PC-9 (cell line): ENCODE results near the gene PRKG1. TPM values are rescaled to one million over a fixed set of nuclear protein-coding genes. Genes with fewer than 3 reads are reported as not detected.

Experiments
- BruUV-seq: library from RNA; stranded (reverse); fragments of 400-500 nt; replicated peaks from 2 replicates; lab custom pipeline; 2021; lab: Mats Ljungman, UMichigan
- CTCF ChIA-PET: fragments of 300-600 bp; sonication (Branson Sonifier 250); formaldehyde crosslinking; loops from one replicate; lab custom pipeline; 2022; ENCODE audit warnings: antibody characterized with exemption; lab: Charles Lee
- POLR2A ChIA-PET: fragments of 300-600 bp; sonication (Branson Sonifier 250); formaldehyde crosslinking; loops from one replicate; lab custom pipeline; 2022; ENCODE audit warnings: antibody characterized with exemption; ENCODE audit not compliant: unreplicated experiment; lab: Charles Lee
- DNase-seq, 2 experiments: peaks; one replicate each; pipeline versions ENCODE4 v3.0.0 to v3.0.0-alpha.2; 2015 to 2022; ENCODE audit warnings: mixed read lengths in 1 of 2
- H2AFZ ChIP-seq: fragments of 200-600 bp; sonication (generic); 2 replicates; pipeline ENCODE4 v1.8.1; 2017; ENCODE audit warnings: antibody characterized with exemption
- H3F3A ChIP-seq: fragments of 200-600 bp; sonication (generic); 2 replicates; pipeline ENCODE4 v1.8.1; 2017; ENCODE audit warnings: antibody characterized with exemption, mild to moderate bottlenecking, low read depth; ENCODE audit not compliant: insufficient read depth
- H3K27ac ChIP-seq: fragments of 200-600 bp; sonication (generic); 2 replicates; pipeline ENCODE4 v1.6.1; 2016; ENCODE audit warnings: mixed run types
- H3K27me3 ChIP-seq: fragments of 200-600 bp; sonication (generic); 2 replicates; pipeline ENCODE4 v1.6.1; 2016; ENCODE audit warnings: low read depth, mixed run types; ENCODE audit not compliant: insufficient read depth
- H3K36me3 ChIP-seq: fragments of 200-600 bp; sonication (generic); 2 replicates; pipeline ENCODE4 v1.6.1; 2016; ENCODE audit warnings: low read depth, mixed run types
- H3K4me1 ChIP-seq: fragments of 200-600 bp; sonication (generic); replicated peaks from 2 replicates; pipeline ENCODE4 v1.6.1; 2016; ENCODE audit warnings: mixed run types; ENCODE audit not compliant: insufficient read depth
- H3K4me2 ChIP-seq: fragments of 200-600 bp; sonication (generic); 2 replicates; pipeline ENCODE4 v1.6.1; 2017; ENCODE audit warnings: mixed run types
- H3K4me3 ChIP-seq: fragments of 200-600 bp; sonication (generic); 2 replicates; pipeline ENCODE4 v1.6.1; 2016; ENCODE audit warnings: mixed run types
- H3K79me2 ChIP-seq: fragments of 200-600 bp; sonication (generic); 2 replicates; pipeline ENCODE4 v1.6.1; 2017; ENCODE audit warnings: low read depth, mixed run types
- H3K9me2 ChIP-seq: fragments of 200-600 bp; sonication (generic); 2 replicates; pipeline ENCODE4 v1.8.1; 2017; ENCODE audit warnings: mild to moderate bottlenecking; ENCODE audit not compliant: insufficient read depth
- H3K9me3 ChIP-seq: fragments of 200-600 bp; sonication (generic); 2 replicates; pipeline ENCODE4 v1.8.1; 2016; ENCODE audit warnings: low read depth; ENCODE audit not compliant: insufficient read depth
- H4K20me1 ChIP-seq: fragments of 200-600 bp; sonication (generic); 2 replicates; pipeline ENCODE4 v1.8.1; 2017; ENCODE audit not compliant: insufficient read depth
- CTCF ChIP-seq: fragments of 200-600 bp; sonication (generic); conservative IDR thresholded peaks from 2 replicates; pipeline ENCODE4 v1.6.1; 2017; ENCODE audit warnings: mixed run types, antibody characterized with exemption, mild to moderate bottlenecking, moderate library complexity
- EZH2 ChIP-seq: fragments of 200-600 bp; sonication (generic); IDR thresholded peaks from 2 replicates; pipeline ENCODE4 v1.8.0; 2017; ENCODE audit warnings: antibody characterized with exemption, low read depth
- intact Hi-C: fragments of 100-400 bp; cut with micrococcal nuclease; formaldehyde crosslinking; loops from one replicate; pipeline ENCODE4 v1.10.0; 2022; ENCODE audit not compliant: unreplicated experiment
- total RNA-seq: library from RNA; stranded (reverse); gene quantifications from 2 replicates; pipeline ENCODE4 v1.2.3, GENCODE V29; 2021

PRKG1 gene
- total RNA-seq, 1 experiment from 2014 or later, result 0.70 TPM

- Histone ChIP-seq H3K4me3 (no peak overlapping the region), H3K9me2 (no peaks in the 10 kb centered on the region), H4K20me1 (no peaks in the 10 kb centered on the region), H3K4me2 (no peak overlapping the region), H3K4me1 (no peaks in the 10 kb centered on the region), H3K36me3 (no peaks in the 10 kb centered on the region), H3K27ac (no peak overlapping the region), H3K9me3 (no peaks in the 10 kb centered on the region), H2AFZ (no peak overlapping the region), H3F3A (no peaks in the 10 kb centered on the region), H3K27me3 (peaks cover 10% of the 10 kb centered on the region), H3K79me2 (no peaks in the 10 kb centered on the region)
- intact Hi-C loops, result no loop called here
- ChIA-PET CTCF (no interaction called here), POLR2A (no interaction called here)
- TF ChIP-seq EZH2 (no peak), CTCF (no peak)
- no TSS peak for BruUV-seq
- no peak for DNase-seq
These were observed 5.0 kb downstream of the PRKG1 start for GRCh38 chr10:51079331-51079730.

GRCh38 chr10:51079766-51080165 is 5.5 kb downstream of the PRKG1 start:
- DNase-seq, result no peak
- ChIA-PET CTCF (no interaction called here), POLR2A (no interaction called here)
- no peaks in the 10 kb centered on the region for H3K79me2 ChIP-seq
- no peak overlapping the region for H3K27ac ChIP-seq
- no peaks in the 10 kb centered on the region for H3K36me3 ChIP-seq
- no TSS peak for BruUV-seq
- H4K20me1 ChIP-seq, result no peaks in the 10 kb centered on the region
- no peaks in the 10 kb centered on the region for H3F3A ChIP-seq
- H3K9me3 ChIP-seq, result no peaks in the 10 kb centered on the region
- TF ChIP-seq CTCF (no peak), EZH2 (no peak)
- no peak overlapping the region for H3K4me2 ChIP-seq
- no peaks in the 10 kb centered on the region for H3K9me2 ChIP-seq
- no peaks in the 10 kb centered on the region for H3K4me1 ChIP-seq
- no peak overlapping the region for H2AFZ ChIP-seq
- no peak overlapping the region for H3K4me3 ChIP-seq
- H3K27me3 ChIP-seq, result peaks cover 8% of the 10 kb centered on the region
- intact Hi-C loops, result no loop called here

GRCh38 chr10:51080311-51081006 is 6.2 kb downstream of the PRKG1 start:
- ChIA-PET CTCF (no interaction called here), POLR2A (no interaction called here)
- Histone ChIP-seq H2AFZ (no peak overlapping the region), H3K36me3 (no peaks in the 10 kb centered on the region), H3K4me2 (no peak overlapping the region), H3K79me2 (no peaks in the 10 kb centered on the region), H4K20me1 (no peaks in the 10 kb centered on the region), H3K9me3 (no peaks in the 10 kb centered on the region), H3K4me1 (no peaks in the 10 kb centered on the region), H3F3A (no peaks in the 10 kb centered on the region), H3K9me2 (no peaks in the 10 kb centered on the region), H3K4me3 (no peak overlapping the region), H3K27ac (no peak overlapping the region), H3K27me3 (peaks cover 2% of the 10 kb centered on the region; the same call in 1 of the 2 replicates)
- no TSS peak for BruUV-seq
- TF ChIP-seq EZH2, result no peak
- no peak for TF ChIP-seq CTCF
- intact Hi-C loops, result no loop called here
- DNase-seq, result no peak
